GM23338 (cell line): Measurements from ENCODE around the gene TAF1D. TPM values are rescaled to one million over a fixed set of nuclear protein-coding genes. Genes with fewer than 3 reads are reported as not detected.

Experiments used
- ATAC-seq: fragments of 200-7000 bp; cut with Tn5 transposase; 3 replicates; pipeline ENCODE4 v1.9.1; 2020
- DNase-seq: peaks from one replicate; pipeline ENCODE4 v3.0.0-alpha.2; 2015; ENCODE audit warnings: low spot score
- H2AFZ ChIP-seq: fragments of 200-600 bp; sonication (generic); 2 replicates; pipeline ENCODE4 v1.8.0; 2016; ENCODE audit warnings: antibody characterized with exemption, mild to moderate bottlenecking, moderate library complexity
- H3F3A ChIP-seq: fragments of 200-600 bp; sonication (generic); replicated peaks from 2 replicates; pipeline ENCODE4 v1.8.0; 2017; ENCODE audit warnings: antibody characterized with exemption, mixed run types, low read depth
- H3K27ac ChIP-seq: fragments of 200-600 bp; sonication (generic); 2 replicates; pipeline ENCODE4 v1.6.1; 2016; ENCODE audit warnings: low read depth
- H3K27me3 ChIP-seq: fragments of 200-600 bp; sonication (generic); 2 replicates; pipeline ENCODE4 v1.8.0; 2016; ENCODE audit warnings: mild to moderate bottlenecking, mixed run types, moderate library complexity; ENCODE audit not compliant: insufficient read depth
- H3K36me3 ChIP-seq: fragments of 200-600 bp; sonication (generic); 2 replicates; pipeline ENCODE4 v1.8.0; 2016; ENCODE audit warnings: mild to moderate bottlenecking; ENCODE audit not compliant: insufficient read depth
- H3K4me1 ChIP-seq: fragments of 200-600 bp; sonication (generic); 2 replicates; pipeline ENCODE4 v1.8.0; 2016; ENCODE audit warnings: mild to moderate bottlenecking, moderate library complexity; ENCODE audit not compliant: insufficient read depth
- H3K4me2 ChIP-seq: fragments of 200-600 bp; sonication (generic); 2 replicates; pipeline ENCODE4 v1.7.1; 2017; ENCODE audit warnings: mixed run types
- H3K4me3 ChIP-seq: fragments of 200-600 bp; sonication (generic); 2 replicates; pipeline ENCODE4 v1.6.1; 2016; ENCODE audit warnings: mixed run types
- H3K79me2 ChIP-seq: fragments of 200-600 bp; sonication (generic); replicated peaks from 2 replicates; pipeline ENCODE4 v1.8.0; 2017; ENCODE audit warnings: mild to moderate bottlenecking; ENCODE audit not compliant: insufficient read depth
- H3K9me2 ChIP-seq: fragments of 200-600 bp; sonication (generic); 2 replicates; pipeline ENCODE4 v1.8.0; 2017; ENCODE audit not compliant: insufficient read depth
- H4K20me1 ChIP-seq: fragments of 200-600 bp; sonication (generic); replicated peaks from 2 replicates; pipeline ENCODE4 v1.8.0; 2017; ENCODE audit warnings: mild to moderate bottlenecking; ENCODE audit not compliant: insufficient read depth
- H3K27ac Mint-ChIP-seq: 2 replicates; pipeline ENCODE4 v1.8.0; 2020; ENCODE audit warnings: inconsistent platforms, mild to moderate bottlenecking, moderate library complexity, mixed read lengths
- H3K27me3 Mint-ChIP-seq: 3 replicates; pipeline ENCODE4 v1.8.0; 2022; ENCODE audit warnings: low read depth, mild to moderate bottlenecking, moderate library complexity, mixed read lengths, inconsistent platforms; ENCODE audit not compliant: insufficient read depth, poor library complexity
- H3K36me3 Mint-ChIP-seq: 3 replicates; pipeline ENCODE4 v1.8.0; 2021; ENCODE audit warnings: low read depth, mild to moderate bottlenecking, inconsistent platforms, moderate library complexity, mixed read lengths
- H3K4me1 Mint-ChIP-seq: 3 replicates; pipeline ENCODE4 v1.8.0; 2020; ENCODE audit warnings: mild to moderate bottlenecking, inconsistent platforms, mixed read lengths
- H3K4me3 Mint-ChIP-seq: 3 replicates; pipeline ENCODE4 v1.8.0; 2021; ENCODE audit warnings: moderate library complexity, mild to moderate bottlenecking, inconsistent platforms, mixed read lengths
- H3K9me3 Mint-ChIP-seq: 3 replicates; pipeline ENCODE4 v1.8.0; 2020; ENCODE audit warnings: moderate library complexity, mild to moderate bottlenecking, inconsistent platforms, mixed read lengths
- CREB1 ChIP-seq: fragments of 250-450 bp; sonication (Bioruptor Pico); IDR thresholded peaks from 2 replicates; pipeline ENCODE4 v1.5.0; 2020; ENCODE audit warnings: low read depth, mild to moderate bottlenecking, moderate library complexity
- CTCF ChIP-seq, 2 experiments: fragments of 200-600 bp in 1 of 2; sonication (generic) in 1 of 2; conservative IDR thresholded peaks; 2 replicates each; pipeline versions ENCODE4 v1.5.1 to v1.6.1; 2016 to 2017; ENCODE audit warnings: antibody characterized with exemption in 2 of 2, low read depth in 2 of 2, mild to moderate bottlenecking in 2 of 2, moderate library complexity in 1 of 2
- EZH2phosphoT487 ChIP-seq: fragments of 200-600 bp; sonication (generic); IDR thresholded peaks from one replicate; pipeline ENCODE4 v1.8.1; 2018; ENCODE audit warnings: antibody characterized with exemption; ENCODE audit not compliant: unreplicated experiment
- JUNB ChIP-seq: IDR thresholded peaks from one replicate; pipeline ENCODE4 v1.6.1; 2016; ENCODE audit warnings: antibody characterized with exemption; ENCODE audit not compliant: unreplicated experiment
- NANOG ChIP-seq: IDR thresholded peaks from 2 replicates; pipeline ENCODE4 v1.6.1; 2016; ENCODE audit warnings: antibody characterized with exemption, borderline replicate concordance
- STAT1 ChIP-seq: IDR thresholded peaks from one replicate; pipeline ENCODE4 v1.6.1; 2016; ENCODE audit warnings: antibody characterized with exemption; ENCODE audit not compliant: unreplicated experiment
- ZNF114 ChIP-seq: fragments of 250-450 bp; sonication (Bioruptor Pico); IDR thresholded peaks from 2 replicates; pipeline ENCODE4 v1.5.0; 2020; ENCODE audit warnings: mild to moderate bottlenecking, moderate library complexity
- polyA plus RNA-seq: library from polyadenylated mRNA; unstranded; fragments of >200 nt; fragmentation: Nextera tagmentation; extraction: Ambion mirVana; gene quantifications from 2 replicates; pipeline ENCODE4 v1.2.1, GENCODE V29; 2016
- total RNA-seq: library from RNA; depleted of rRNA; stranded (reverse); fragments of >200 nt; shearing (Covaris generic); gene quantifications from 2 replicates; pipeline ENCODE4 v1.2.3, GENCODE V29; 2014
- TF ChIP-seq, protein P1 (sequence below): IDR thresholded peaks from one replicate; pipeline ENCODE4 v1.6.1; 2018; ENCODE audit warnings: antibody characterized with exemption; ENCODE audit not compliant: unreplicated experiment
- TF ChIP-seq, protein P2 (sequence below): fragments of 250-450 bp; sonication (Bioruptor Pico); IDR thresholded peaks from 2 replicates; pipeline ENCODE4 v1.5.0; 2020; ENCODE audit warnings: mild to moderate bottlenecking, moderate library complexity

TAF1D gene
- total and polyA plus RNA-seq, 2 experiments from 2014 or later = 240 to 246 TPM

GRCh38 chr11:93728792-93729128 lies 12.5 kb downstream of the TAF1D start:
- peak overlapping the region; percentile 58 for H3K27ac ChIP-seq
- H3K27me3 ChIP-seq = no peaks in the 10 kb centered on the region
- TF ChIP-seq, protein P1, sequence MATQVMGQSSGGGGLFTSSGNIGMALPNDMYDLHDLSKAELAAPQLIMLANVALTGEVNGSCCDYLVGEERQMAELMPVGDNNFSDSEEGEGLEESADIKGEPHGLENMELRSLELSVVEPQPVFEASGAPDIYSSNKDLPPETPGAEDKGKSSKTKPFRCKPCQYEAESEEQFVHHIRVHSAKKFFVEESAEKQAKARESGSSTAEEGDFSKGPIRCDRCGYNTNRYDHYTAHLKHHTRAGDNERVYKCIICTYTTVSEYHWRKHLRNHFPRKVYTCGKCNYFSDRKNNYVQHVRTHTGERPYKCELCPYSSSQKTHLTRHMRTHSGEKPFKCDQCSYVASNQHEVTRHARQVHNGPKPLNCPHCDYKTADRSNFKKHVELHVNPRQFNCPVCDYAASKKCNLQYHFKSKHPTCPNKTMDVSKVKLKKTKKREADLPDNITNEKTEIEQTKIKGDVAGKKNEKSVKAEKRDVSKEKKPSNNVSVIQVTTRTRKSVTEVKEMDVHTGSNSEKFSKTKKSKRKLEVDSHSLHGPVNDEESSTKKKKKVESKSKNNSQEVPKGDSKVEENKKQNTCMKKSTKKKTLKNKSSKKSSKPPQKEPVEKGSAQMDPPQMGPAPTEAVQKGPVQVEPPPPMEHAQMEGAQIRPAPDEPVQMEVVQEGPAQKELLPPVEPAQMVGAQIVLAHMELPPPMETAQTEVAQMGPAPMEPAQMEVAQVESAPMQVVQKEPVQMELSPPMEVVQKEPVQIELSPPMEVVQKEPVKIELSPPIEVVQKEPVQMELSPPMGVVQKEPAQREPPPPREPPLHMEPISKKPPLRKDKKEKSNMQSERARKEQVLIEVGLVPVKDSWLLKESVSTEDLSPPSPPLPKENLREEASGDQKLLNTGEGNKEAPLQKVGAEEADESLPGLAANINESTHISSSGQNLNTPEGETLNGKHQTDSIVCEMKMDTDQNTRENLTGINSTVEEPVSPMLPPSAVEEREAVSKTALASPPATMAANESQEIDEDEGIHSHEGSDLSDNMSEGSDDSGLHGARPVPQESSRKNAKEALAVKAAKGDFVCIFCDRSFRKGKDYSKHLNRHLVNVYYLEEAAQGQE = no peak
- TF ChIP-seq, protein P2, sequence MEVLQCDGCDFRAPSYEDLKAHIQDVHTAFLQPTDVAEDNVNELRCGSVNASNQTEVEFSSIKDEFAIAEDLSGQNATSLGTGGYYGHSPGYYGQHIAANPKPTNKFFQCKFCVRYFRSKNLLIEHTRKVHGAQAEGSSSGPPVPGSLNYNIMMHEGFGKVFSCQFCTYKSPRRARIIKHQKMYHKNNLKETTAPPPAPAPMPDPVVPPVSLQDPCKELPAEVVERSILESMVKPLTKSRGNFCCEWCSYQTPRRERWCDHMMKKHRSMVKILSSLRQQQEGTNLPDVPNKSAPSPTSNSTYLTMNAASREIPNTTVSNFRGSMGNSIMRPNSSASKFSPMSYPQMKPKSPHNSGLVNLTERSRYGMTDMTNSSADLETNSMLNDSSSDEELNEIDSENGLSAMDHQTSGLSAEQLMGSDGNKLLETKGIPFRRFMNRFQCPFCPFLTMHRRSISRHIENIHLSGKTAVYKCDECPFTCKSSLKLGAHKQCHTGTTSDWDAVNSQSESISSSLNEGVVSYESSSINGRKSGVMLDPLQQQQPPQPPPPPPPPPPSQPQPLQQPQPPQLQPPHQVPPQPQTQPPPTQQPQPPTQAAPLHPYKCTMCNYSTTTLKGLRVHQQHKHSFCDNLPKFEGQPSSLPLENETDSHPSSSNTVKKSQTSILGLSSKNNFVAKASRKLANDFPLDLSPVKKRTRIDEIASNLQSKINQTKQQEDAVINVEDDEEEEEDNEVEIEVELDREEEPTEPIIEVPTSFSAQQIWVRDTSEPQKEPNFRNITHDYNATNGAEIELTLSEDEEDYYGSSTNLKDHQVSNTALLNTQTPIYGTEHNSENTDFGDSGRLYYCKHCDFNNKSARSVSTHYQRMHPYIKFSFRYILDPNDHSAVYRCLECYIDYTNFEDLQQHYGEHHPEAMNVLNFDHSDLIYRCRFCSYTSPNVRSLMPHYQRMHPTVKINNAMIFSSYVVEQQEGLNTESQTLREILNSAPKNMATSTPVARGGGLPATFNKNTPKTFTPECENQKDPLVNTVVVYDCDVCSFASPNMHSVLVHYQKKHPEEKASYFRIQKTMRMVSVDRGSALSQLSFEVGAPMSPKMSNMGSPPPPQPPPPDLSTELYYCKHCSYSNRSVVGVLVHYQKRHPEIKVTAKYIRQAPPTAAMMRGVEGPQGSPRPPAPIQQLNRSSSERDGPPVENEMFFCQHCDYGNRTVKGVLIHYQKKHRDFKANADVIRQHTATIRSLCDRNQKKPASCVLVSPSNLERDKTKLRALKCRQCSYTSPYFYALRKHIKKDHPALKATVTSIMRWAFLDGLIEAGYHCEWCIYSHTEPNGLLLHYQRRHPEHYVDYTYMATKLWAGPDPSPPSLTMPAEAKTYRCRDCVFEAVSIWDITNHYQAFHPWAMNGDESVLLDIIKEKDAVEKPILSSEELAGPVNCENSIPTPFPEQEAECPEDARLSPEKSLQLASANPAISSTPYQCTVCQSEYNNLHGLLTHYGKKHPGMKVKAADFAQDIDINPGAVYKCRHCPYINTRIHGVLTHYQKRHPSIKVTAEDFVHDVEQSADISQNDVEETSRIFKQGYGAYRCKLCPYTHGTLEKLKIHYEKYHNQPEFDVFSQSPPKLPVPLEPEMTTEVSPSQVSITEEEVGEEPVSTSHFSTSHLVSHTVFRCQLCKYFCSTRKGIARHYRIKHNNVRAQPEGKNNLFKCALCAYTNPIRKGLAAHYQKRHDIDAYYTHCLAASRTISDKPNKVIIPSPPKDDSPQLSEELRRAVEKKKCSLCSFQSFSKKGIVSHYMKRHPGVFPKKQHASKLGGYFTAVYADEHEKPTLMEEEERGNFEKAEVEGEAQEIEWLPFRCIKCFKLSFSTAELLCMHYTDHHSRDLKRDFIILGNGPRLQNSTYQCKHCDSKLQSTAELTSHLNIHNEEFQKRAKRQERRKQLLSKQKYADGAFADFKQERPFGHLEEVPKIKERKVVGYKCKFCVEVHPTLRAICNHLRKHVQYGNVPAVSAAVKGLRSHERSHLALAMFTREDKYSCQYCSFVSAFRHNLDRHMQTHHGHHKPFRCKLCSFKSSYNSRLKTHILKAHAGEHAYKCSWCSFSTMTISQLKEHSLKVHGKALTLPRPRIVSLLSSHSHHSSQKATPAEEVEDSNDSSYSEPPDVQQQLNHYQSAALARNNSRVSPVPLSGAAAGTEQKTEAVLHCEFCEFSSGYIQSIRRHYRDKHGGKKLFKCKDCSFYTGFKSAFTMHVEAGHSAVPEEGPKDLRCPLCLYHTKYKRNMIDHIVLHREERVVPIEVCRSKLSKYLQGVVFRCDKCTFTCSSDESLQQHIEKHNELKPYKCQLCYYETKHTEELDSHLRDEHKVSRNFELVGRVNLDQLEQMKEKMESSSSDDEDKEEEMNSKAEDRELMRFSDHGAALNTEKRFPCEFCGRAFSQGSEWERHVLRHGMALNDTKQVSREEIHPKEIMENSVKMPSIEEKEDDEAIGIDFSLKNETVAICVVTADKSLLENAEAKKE (CRISPR knock-in tag) = no peak
- no peak for TF ChIP-seq CREB1 (CRISPR knock-in tag)
- TF ChIP-seq NANOG = no peak
- no peak for TF ChIP-seq ZNF114 (CRISPR knock-in tag)
- no peak for TF ChIP-seq EZH2phosphoT487
- TF ChIP-seq STAT1 = no peak
- TF ChIP-seq JUNB = no peak
- TF ChIP-seq CTCF (conservative IDR thresholded peaks at IDR 0.05; ENCODE audit: low read depth in 2 of 2) = no peak
- no peak overlapping the region for H2AFZ ChIP-seq
- peaks cover 51% of the 10 kb centered on the region for H3K36me3 ChIP-seq
- no peaks in the 10 kb centered on the region for H3K4me1 Mint-ChIP-seq
- peaks cover 86% of the 10 kb centered on the region for H3K36me3 Mint-ChIP-seq
- no peaks in the 10 kb centered on the region for H3K4me1 ChIP-seq
- H3F3A ChIP-seq = peaks cover 58% of the 10 kb centered on the region
- ATAC-seq = peak; percentile 20
- no peak overlapping the region for H3K4me3 ChIP-seq
- no peak for DNase-seq
- no peaks in the 10 kb centered on the region for H3K79me2 ChIP-seq
- peaks cover 12% of the 10 kb centered on the region for H3K27me3 Mint-ChIP-seq
- no peaks in the 10 kb centered on the region for H3K9me2 ChIP-seq
- H3K4me2 ChIP-seq = no peak overlapping the region
- H3K9me3 Mint-ChIP-seq = no peaks in the 10 kb centered on the region; the same call in 2 of the 3 replicates
- no peak overlapping the region for H3K4me3 Mint-ChIP-seq
- peaks cover 24% of the 10 kb centered on the region for H4K20me1 ChIP-seq
- H3K27ac Mint-ChIP-seq = no peak overlapping the region; the same call in 1 of the 2 replicates
